Stimulated activated naive CD8-positive, alpha-beta T cell treated with anti-CD3 and anti-CD28 coated beads, Interleukin-15, Interleukin-2, amounts not matched to agents 100 ng/mL and 50 ng/mL, for 24 hours (primary cell): ENCODE measurements around the gene COL27A1.

Source experiments
- H3K27ac Mint-ChIP-seq: one replicate; pipeline ENCODE4 v1.8.0; 2021; ENCODE audit warnings: mild to moderate bottlenecking, mixed read lengths
- H3K27me3 Mint-ChIP-seq: one replicate; pipeline ENCODE4 v1.8.0; 2021; ENCODE audit warnings: mixed read lengths
- H3K36me3 Mint-ChIP-seq: one replicate; pipeline ENCODE4 v1.8.0; 2021; ENCODE audit warnings: low read depth, mixed read lengths
- H3K4me1 Mint-ChIP-seq: one replicate; pipeline ENCODE4 v1.8.0; 2021; ENCODE audit warnings: low read depth, mixed read lengths
- H3K4me3 Mint-ChIP-seq: one replicate; pipeline ENCODE4 v1.8.0; 2021; ENCODE audit warnings: mild to moderate bottlenecking, mixed read lengths
- H3K9me3 Mint-ChIP-seq: one replicate; pipeline ENCODE4 v1.8.0; 2021; ENCODE audit warnings: mixed read lengths

The COL27A1 gene

GRCh38 chr9:114155263-114155994, at the start of gene COL27A1:
Gene COL27A1 (plus strand): TSS chr9:114155537. CDS start chr9:114155951, 414 bp downstream.
- H3K27ac Mint-ChIP-seq = peak within 1 kb of the TSS; percentile 86
- no peaks in the 10 kb centered on the region for H3K36me3 Mint-ChIP-seq
- H3K4me3 Mint-ChIP-seq = peak within 1 kb of the TSS; percentile 94
- peaks cover 55% of the 10 kb centered on the region for H3K27me3 Mint-ChIP-seq
- peaks cover 25% of the 10 kb centered on the region for H3K4me1 Mint-ChIP-seq
- H3K9me3 Mint-ChIP-seq = no peaks in the 10 kb centered on the region

GRCh38 chr9:114107286-114108001, 47.9 kb upstream of the COL27A1 start:
- H3K27ac Mint-ChIP-seq = no peak overlapping the region
- no peaks in the 10 kb centered on the region for H3K4me1 Mint-ChIP-seq
- H3K4me3 Mint-ChIP-seq = no peak overlapping the region
- H3K9me3 Mint-ChIP-seq = no peaks in the 10 kb centered on the region
- peaks cover 7% of the 10 kb centered on the region for H3K27me3 Mint-ChIP-seq
- H3K36me3 Mint-ChIP-seq = no peaks in the 10 kb centered on the region

- Mint-ChIP-seq H3K4me3 (no peak overlapping the region), H3K27me3 (peaks cover 8% of the 10 kb centered on the region), H3K27ac (no peak overlapping the region), H3K4me1 (no peaks in the 10 kb centered on the region), H3K36me3 (no peaks in the 10 kb centered on the region), H3K9me3 (no peaks in the 10 kb centered on the region)
These were observed 47.1 kb upstream of the COL27A1 start for GRCh38 chr9:114108016-114108833.

GRCh38 chr9:114109124-114109523, 46.2 kb upstream of the COL27A1 start:
- Mint-ChIP-seq H3K27me3 (peaks cover 12% of the 10 kb centered on the region), H3K9me3 (no peaks in the 10 kb centered on the region), H3K27ac (no peak overlapping the region), H3K4me3 (no peak overlapping the region), H3K4me1 (no peaks in the 10 kb centered on the region), H3K36me3 (no peaks in the 10 kb centered on the region)

- Mint-ChIP-seq H3K4me3 (no peak overlapping the region), H3K27me3 (peaks cover 14% of the 10 kb centered on the region), H3K4me1 (no peaks in the 10 kb centered on the region), H3K9me3 (no peaks in the 10 kb centered on the region), H3K36me3 (no peaks in the 10 kb centered on the region), H3K27ac (no peak overlapping the region)
These were observed 45.2 kb upstream of the COL27A1 start for GRCh38 chr9:114110180-114110579.

- Mint-ChIP-seq H3K27ac (no peak overlapping the region), H3K36me3 (no peaks in the 10 kb centered on the region), H3K4me1 (no peaks in the 10 kb centered on the region), H3K9me3 (no peaks in the 10 kb centered on the region), H3K27me3 (peaks cover 16% of the 10 kb centered on the region), H3K4me3 (no peak overlapping the region)
These were observed 43.0 kb upstream of the COL27A1 start for GRCh38 chr9:114112325-114112724.

GRCh38 chr9:114112778-114113584, 42.4 kb upstream of the COL27A1 start:
- Mint-ChIP-seq H3K36me3 (no peaks in the 10 kb centered on the region), H3K4me3 (no peak overlapping the region), H3K27ac (no peak overlapping the region), H3K9me3 (no peaks in the 10 kb centered on the region), H3K27me3 (peaks cover 23% of the 10 kb centered on the region), H3K4me1 (no peaks in the 10 kb centered on the region)

GRCh38 chr9:114114364-114114763, 41.0 kb upstream of the COL27A1 start:
- no peaks in the 10 kb centered on the region for H3K9me3 Mint-ChIP-seq
- peaks cover 32% of the 10 kb centered on the region for H3K27me3 Mint-ChIP-seq
- no peaks in the 10 kb centered on the region for H3K36me3 Mint-ChIP-seq

GRCh38 chr9:114115654-114116125, 39.6 kb upstream of the COL27A1 start:
- Mint-ChIP-seq H3K9me3 (no peaks in the 10 kb centered on the region), H3K36me3 (no peaks in the 10 kb centered on the region), H3K27me3 (peaks cover 34% of the 10 kb centered on the region), H3K27ac (no peak overlapping the region), H3K4me1 (no peaks in the 10 kb centered on the region), H3K4me3 (no peak overlapping the region)

More at GRCh38 chr9:114114364-114114763, 41.0 kb upstream of the COL27A1 start:
- Mint-ChIP-seq H3K4me3 (no peak overlapping the region), H3K27ac (no peak overlapping the region), H3K4me1 (no peaks in the 10 kb centered on the region)

- Mint-ChIP-seq H3K36me3 (no peaks in the 10 kb centered on the region), H3K4me1 (no peaks in the 10 kb centered on the region), H3K4me3 (no peak overlapping the region), H3K27ac (no peak overlapping the region), H3K9me3 (no peaks in the 10 kb centered on the region), H3K27me3 (peaks cover 36% of the 10 kb centered on the region)
These were observed 39.1 kb upstream of the COL27A1 start for GRCh38 chr9:114116126-114116747.

GRCh38 chr9:114117614-114117995, 37.7 kb upstream of the COL27A1 start:
- H3K4me1 Mint-ChIP-seq = no peaks in the 10 kb centered on the region
- H3K4me3 Mint-ChIP-seq = no peak overlapping the region
- no peaks in the 10 kb centered on the region for H3K9me3 Mint-ChIP-seq
- peaks cover 36% of the 10 kb centered on the region for H3K27me3 Mint-ChIP-seq
- no peak overlapping the region for H3K27ac Mint-ChIP-seq
- H3K36me3 Mint-ChIP-seq = no peaks in the 10 kb centered on the region

GRCh38 chr9:114117996-114118830, 37.1 kb upstream of the COL27A1 start:
- peaks cover 30% of the 10 kb centered on the region for H3K27me3 Mint-ChIP-seq
- no peak overlapping the region for H3K27ac Mint-ChIP-seq
- no peak overlapping the region for H3K4me3 Mint-ChIP-seq
- H3K4me1 Mint-ChIP-seq = no peaks in the 10 kb centered on the region
- H3K9me3 Mint-ChIP-seq = no peaks in the 10 kb centered on the region
- H3K36me3 Mint-ChIP-seq = no peaks in the 10 kb centered on the region
